Panc1 (cell line): Measurements from ENCODE around the gene PEPD. TPM values are rescaled to one million over a fixed set of nuclear protein-coding genes. Genes with fewer than 3 reads are reported as not detected.

Experiments used
- ATAC-seq: fragments of 200-7000 bp; cut with Tn5 transposase; 2 replicates; pipeline ENCODE4 v1.9.1; 2020; ENCODE audit warnings: mild to moderate bottlenecking, moderate library complexity
- BruUV-seq: library from RNA; stranded (reverse); fragments of 400-500 nt; replicated peaks from 2 replicates; lab custom pipeline; 2021; lab: Mats Ljungman, UMichigan
- CTCF ChIA-PET: fragments of 300-600 bp; sonication (Branson Sonifier 250); formaldehyde crosslinking; loops from one replicate; lab custom pipeline; 2022; ENCODE audit warnings: antibody characterized with exemption; lab: Charles Lee
- POLR2A ChIA-PET: fragments of 300-600 bp; sonication (Branson Sonifier 250); formaldehyde crosslinking; loops from one replicate; lab custom pipeline; 2022; ENCODE audit warnings: antibody characterized with exemption; lab: Charles Lee
- DNase-seq: peaks from one replicate; pipeline ENCODE4 v3.0.0-alpha.2; 2010; ENCODE audit warnings: low read depth, low spot score
- H3K27ac ChIP-seq: 2 replicates; pipeline ENCODE4 v1.5.1; 2011; ENCODE audit warnings: mild to moderate bottlenecking, low read length, inconsistent platforms
- H3K27me3 ChIP-seq: fragments of 200-500 bp; sonication (Bioruptor generic); 2 replicates; pipeline ENCODE4 v1.6.0; 2014; ENCODE audit warnings: low read length, inconsistent platforms; ENCODE audit not compliant: control insufficient read depth, insufficient read depth
- H3K36me3 ChIP-seq: fragments of 200-500 bp; sonication (Bioruptor generic); 2 replicates; pipeline ENCODE4 v1.5.1; 2014; ENCODE audit warnings: inconsistent platforms, mild to moderate bottlenecking, low read length, moderate library complexity; ENCODE audit not compliant: control insufficient read depth, insufficient read depth
- H3K4me1 ChIP-seq: 2 replicates; pipeline ENCODE4 v1.5.1; 2011; ENCODE audit warnings: inconsistent platforms, mild to moderate bottlenecking, low read length, moderate library complexity; ENCODE audit not compliant: control insufficient read depth, insufficient read depth
- H3K4me3 ChIP-seq, 2 experiments: 2 replicates each; pipeline ENCODE4 v1.5.1; 2011 to 2012; ENCODE audit warnings: low read depth in 2 of 2, low read length in 2 of 2, mild to moderate bottlenecking in 2 of 2, inconsistent platforms in 1 of 2, moderate library complexity in 1 of 2
- H3K9me3 ChIP-seq: fragments of 200-500 bp; sonication (Bioruptor generic); 2 replicates; pipeline ENCODE4 v1.5.1; 2014; ENCODE audit warnings: low read depth, mild to moderate bottlenecking, inconsistent platforms, low read length, moderate library complexity; ENCODE audit not compliant: control insufficient read depth, insufficient read depth
- POLR2AphosphoS5 ChIP-seq: IDR thresholded peaks from 2 replicates; pipeline ENCODE4 v1.6.1; 2012; ENCODE audit warnings: mild to moderate bottlenecking, low read depth, low read length, moderate library complexity
- SIN3A ChIP-seq: IDR thresholded peaks from 2 replicates; pipeline ENCODE4 v1.6.1; 2012; ENCODE audit warnings: low read depth, mild to moderate bottlenecking, low read length, moderate library complexity, borderline replicate concordance; ENCODE audit not compliant: insufficient read depth
- TCF7L2 ChIP-seq: IDR thresholded peaks from 2 replicates; pipeline ENCODE4 v1.6.1; 2011; ENCODE audit warnings: mild to moderate bottlenecking, low read depth, low read length, inconsistent platforms
- in situ Hi-C: cut with HindIII; loops from 2 replicates; pipeline ENCODE4 v1.10.0; 2016; ENCODE audit warnings: low sequenced_read_pairs, low pct_unique_long_range_greater_than_20kb
- intact Hi-C: fragments of 100-400 bp; cut with micrococcal nuclease; formaldehyde crosslinking; loops from one replicate; pipeline ENCODE4 v1.10.0; 2022; ENCODE audit not compliant: unreplicated experiment
- total RNA-seq: library from RNA; stranded (reverse); gene quantifications from one replicate; pipeline ENCODE4 v1.2.1, GENCODE V29; 2021; ENCODE audit not compliant: unreplicated experiment
- TF ChIP-seq, protein P1 (sequence below), 2 experiments: IDR thresholded peaks; 2 replicates each; pipeline ENCODE4 v1.6.1; 2011 to 2012; ENCODE audit warnings: low read depth in 2 of 2, control low read depth in 1 of 2, low read length in 1 of 2, mild to moderate bottlenecking in 1 of 2, moderate library complexity in 1 of 2; ENCODE audit not compliant: insufficient read depth in 1 of 2
- TF ChIP-seq, protein P2 (sequence below): fragments of 450-650 bp; IDR thresholded peaks from 2 replicates; pipeline ENCODE4 v1.5.1; 2017; ENCODE audit warnings: mild to moderate bottlenecking

PEPD gene
- total RNA-seq, 1 experiment from 2014 or later = 102 TPM

DNA sequence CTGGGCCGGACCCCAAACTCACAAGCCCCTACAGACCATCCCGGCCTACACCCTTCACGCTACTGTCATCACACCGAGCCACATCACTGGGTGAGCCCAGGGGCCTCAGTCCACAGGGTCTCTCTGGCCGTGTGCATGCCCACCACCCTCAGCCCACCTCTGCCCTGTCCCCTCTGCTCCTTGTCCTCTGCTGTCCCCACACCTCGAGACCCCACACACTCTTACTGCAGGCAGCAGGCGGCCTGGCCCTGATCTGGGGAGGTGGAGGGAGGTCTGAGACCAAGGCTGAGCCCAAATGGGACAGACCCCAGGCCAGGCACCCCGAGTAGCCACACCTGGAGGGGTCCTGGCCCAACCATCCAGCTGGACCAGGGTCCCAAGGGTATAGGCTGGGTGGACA is 35.2 kb downstream of the PEPD start:
- intact Hi-C loops (no loop called here), in situ Hi-C loops (no loop called here)
- Histone ChIP-seq H3K4me3 (no peak overlapping the region), H3K4me1 (no peaks in the 10 kb centered on the region), H3K27ac (no peak overlapping the region), H3K9me3 (no peaks in the 10 kb centered on the region; the same call in 1 of the 2 replicates), H3K27me3 (no peaks in the 10 kb centered on the region), H3K36me3 (no peaks in the 10 kb centered on the region)
- ATAC-seq = no peak
- BruUV-seq = no TSS peak
- TF ChIP-seq, protein P1, sequence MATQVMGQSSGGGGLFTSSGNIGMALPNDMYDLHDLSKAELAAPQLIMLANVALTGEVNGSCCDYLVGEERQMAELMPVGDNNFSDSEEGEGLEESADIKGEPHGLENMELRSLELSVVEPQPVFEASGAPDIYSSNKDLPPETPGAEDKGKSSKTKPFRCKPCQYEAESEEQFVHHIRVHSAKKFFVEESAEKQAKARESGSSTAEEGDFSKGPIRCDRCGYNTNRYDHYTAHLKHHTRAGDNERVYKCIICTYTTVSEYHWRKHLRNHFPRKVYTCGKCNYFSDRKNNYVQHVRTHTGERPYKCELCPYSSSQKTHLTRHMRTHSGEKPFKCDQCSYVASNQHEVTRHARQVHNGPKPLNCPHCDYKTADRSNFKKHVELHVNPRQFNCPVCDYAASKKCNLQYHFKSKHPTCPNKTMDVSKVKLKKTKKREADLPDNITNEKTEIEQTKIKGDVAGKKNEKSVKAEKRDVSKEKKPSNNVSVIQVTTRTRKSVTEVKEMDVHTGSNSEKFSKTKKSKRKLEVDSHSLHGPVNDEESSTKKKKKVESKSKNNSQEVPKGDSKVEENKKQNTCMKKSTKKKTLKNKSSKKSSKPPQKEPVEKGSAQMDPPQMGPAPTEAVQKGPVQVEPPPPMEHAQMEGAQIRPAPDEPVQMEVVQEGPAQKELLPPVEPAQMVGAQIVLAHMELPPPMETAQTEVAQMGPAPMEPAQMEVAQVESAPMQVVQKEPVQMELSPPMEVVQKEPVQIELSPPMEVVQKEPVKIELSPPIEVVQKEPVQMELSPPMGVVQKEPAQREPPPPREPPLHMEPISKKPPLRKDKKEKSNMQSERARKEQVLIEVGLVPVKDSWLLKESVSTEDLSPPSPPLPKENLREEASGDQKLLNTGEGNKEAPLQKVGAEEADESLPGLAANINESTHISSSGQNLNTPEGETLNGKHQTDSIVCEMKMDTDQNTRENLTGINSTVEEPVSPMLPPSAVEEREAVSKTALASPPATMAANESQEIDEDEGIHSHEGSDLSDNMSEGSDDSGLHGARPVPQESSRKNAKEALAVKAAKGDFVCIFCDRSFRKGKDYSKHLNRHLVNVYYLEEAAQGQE (IDR thresholded peaks at IDR 0.05; ENCODE audit: insufficient read depth in 1 of 2, low read depth in 2 of 2, low read length in 1 of 2) = no peak
- TF ChIP-seq SIN3A (no peak), TCF7L2 (no peak), POLR2AphosphoS5 (no peak)
- TF ChIP-seq, protein P2, sequence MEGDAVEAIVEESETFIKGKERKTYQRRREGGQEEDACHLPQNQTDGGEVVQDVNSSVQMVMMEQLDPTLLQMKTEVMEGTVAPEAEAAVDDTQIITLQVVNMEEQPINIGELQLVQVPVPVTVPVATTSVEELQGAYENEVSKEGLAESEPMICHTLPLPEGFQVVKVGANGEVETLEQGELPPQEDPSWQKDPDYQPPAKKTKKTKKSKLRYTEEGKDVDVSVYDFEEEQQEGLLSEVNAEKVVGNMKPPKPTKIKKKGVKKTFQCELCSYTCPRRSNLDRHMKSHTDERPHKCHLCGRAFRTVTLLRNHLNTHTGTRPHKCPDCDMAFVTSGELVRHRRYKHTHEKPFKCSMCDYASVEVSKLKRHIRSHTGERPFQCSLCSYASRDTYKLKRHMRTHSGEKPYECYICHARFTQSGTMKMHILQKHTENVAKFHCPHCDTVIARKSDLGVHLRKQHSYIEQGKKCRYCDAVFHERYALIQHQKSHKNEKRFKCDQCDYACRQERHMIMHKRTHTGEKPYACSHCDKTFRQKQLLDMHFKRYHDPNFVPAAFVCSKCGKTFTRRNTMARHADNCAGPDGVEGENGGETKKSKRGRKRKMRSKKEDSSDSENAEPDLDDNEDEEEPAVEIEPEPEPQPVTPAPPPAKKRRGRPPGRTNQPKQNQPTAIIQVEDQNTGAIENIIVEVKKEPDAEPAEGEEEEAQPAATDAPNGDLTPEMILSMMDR = no peak
- CTCF ChIA-PET = no interaction called here
- POLR2A ChIA-PET = no interaction called here
- DNase-seq = no peak

DNA sequence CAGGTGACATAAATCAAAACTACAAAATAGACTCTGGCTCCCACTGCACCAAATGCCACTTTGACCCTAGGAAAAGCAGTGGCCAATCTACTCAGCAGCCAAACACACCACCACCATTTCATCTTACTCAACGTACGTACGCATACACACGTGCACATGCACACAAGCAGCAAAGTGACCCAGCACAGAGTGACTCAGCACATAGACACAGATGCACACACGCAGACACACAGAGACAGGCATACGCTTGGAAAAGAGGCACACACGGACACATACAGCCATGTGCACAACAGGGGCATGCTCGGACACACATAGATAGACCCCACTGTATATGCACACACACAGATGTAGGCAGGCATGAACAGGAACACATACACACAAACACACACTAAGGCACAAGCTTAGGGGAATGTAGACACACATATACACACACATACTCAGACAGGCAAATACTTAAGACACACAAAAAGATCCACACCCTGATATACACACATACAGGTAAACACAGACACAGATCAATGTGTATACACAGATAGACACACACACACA is 37.3 kb downstream of the PEPD start:
- CTCF ChIA-PET = no interaction called here
- Histone ChIP-seq H3K27ac (no peak overlapping the region), H3K4me1 (no peaks in the 10 kb centered on the region), H3K9me3 (no peaks in the 10 kb centered on the region; the same call in 1 of the 2 replicates), H3K27me3 (no peaks in the 10 kb centered on the region), H3K36me3 (no peaks in the 10 kb centered on the region), H3K4me3 (no peak overlapping the region)
- BruUV-seq = no TSS peak
- POLR2A ChIA-PET = no interaction called here
- intact Hi-C loops (no loop called here), in situ Hi-C loops (no loop called here)
- no peak for DNase-seq
- no peak for ATAC-seq
- TF ChIP-seq TCF7L2 (no peak), POLR2AphosphoS5 (no peak), SIN3A (no peak)
- TF ChIP-seq, protein P1 (IDR thresholded peaks at IDR 0.05; ENCODE audit: insufficient read depth in 1 of 2, low read depth in 2 of 2, low read length in 1 of 2) = no peak
- TF ChIP-seq, protein P2 = no peak
